SK-N-SH (cell line): Measurements from ENCODE around the gene UGDH. TPM values are rescaled to one million over a fixed set of nuclear protein-coding genes. Genes with fewer than 3 reads are reported as not detected.

ENCODE experiments used
- CTCF ChIA-PET: fragments of 300-600, 350-600 bp; formaldehyde crosslinking; extraction: SDS; loops from one replicate; lab custom pipeline; 2021; lab: Yijun Ruan, JAX
- POLR2A ChIA-PET: fragments of 350-600 bp; sonication (Branson Sonifier 250); formaldehyde crosslinking; extraction: SDS; loops from one replicate; lab custom pipeline; 2020; ENCODE audit warnings: antibody characterized with exemption, inconsistent platforms; lab: Yijun Ruan, JAX
- DNase-seq: peaks from one replicate; pipeline ENCODE4 v3.0.0; 2012
- H2AFZ ChIP-seq: fragments of 200-600 bp; sonication (generic); 2 replicates; pipeline ENCODE4 v1.8.1; 2016; ENCODE audit warnings: antibody characterized with exemption, mild to moderate bottlenecking, low read depth
- H3F3A ChIP-seq: fragments of 200-600 bp; sonication (generic); replicated peaks from 2 replicates; pipeline ENCODE3; 2016; ENCODE audit warnings: antibody characterized with exemption, mild to moderate bottlenecking; ENCODE audit not compliant: insufficient read depth
- H3K27ac ChIP-seq, 2 experiments: fragments of 200-500 bp in 1 of 2; fragments of 200-600 bp in 1 of 2; sonication (Bioruptor generic) in 1 of 2; sonication (generic), shearing (Covaris generic) in 1 of 2; 2 replicates each; pipeline versions ENCODE4 v1.5.1 to v1.6.1; 2014 to 2016; ENCODE audit warnings: low read depth in 2 of 2, inconsistent platforms in 1 of 2, low read length in 1 of 2, mild to moderate bottlenecking in 1 of 2, mixed read lengths in 1 of 2
- H3K27me3 ChIP-seq: fragments of 200-600 bp; sonication (generic), shearing (Covaris generic); 2 replicates; pipeline ENCODE4 v1.6.1; 2016; ENCODE audit warnings: mixed run types; ENCODE audit not compliant: insufficient read depth
- H3K36me3 ChIP-seq, 2 experiments: fragments of 200-500 bp in 1 of 2; fragments of 200-600 bp in 1 of 2; sonication (Bioruptor generic) in 1 of 2; sonication (generic) in 1 of 2; replicated peaks in 1 of 2; 2 replicates each; pipeline versions ENCODE3 to v1.5.1; 2014 to 2016; ENCODE audit warnings: low read length in 1 of 2, mild to moderate bottlenecking in 1 of 2; ENCODE audit not compliant: insufficient read depth in 2 of 2, control insufficient read depth in 1 of 2
- H3K4me1 ChIP-seq, 2 experiments: fragments of 200-500 bp in 1 of 2; fragments of 200-600 bp in 1 of 2; sonication (Bioruptor generic) in 1 of 2; sonication (generic), shearing (Covaris generic) in 1 of 2; 2 replicates each; pipeline versions ENCODE4 v1.5.1 to v1.6.1; 2014 to 2016; ENCODE audit warnings: low read depth in 1 of 2, low read length in 1 of 2, mixed run types in 1 of 2; ENCODE audit not compliant: insufficient read depth in 2 of 2, control insufficient read depth in 1 of 2
- H3K4me2 ChIP-seq: fragments of 200-600 bp; sonication (generic), shearing (Covaris generic); 2 replicates; pipeline ENCODE4 v1.6.1; 2017; ENCODE audit warnings: mixed run types
- H3K4me3 ChIP-seq, 2 experiments: fragments of 200-500 bp in 1 of 2; fragments of 200-600 bp in 1 of 2; sonication (Bioruptor generic) in 1 of 2; sonication (generic), shearing (Covaris generic) in 1 of 2; 2 replicates each; pipeline versions ENCODE4 v1.5.1 to v1.8.1; 2014 to 2016; ENCODE audit warnings: low read depth in 2 of 2, inconsistent platforms in 1 of 2, low read length in 1 of 2, mild to moderate bottlenecking in 1 of 2, mixed read lengths in 1 of 2, moderate library complexity in 1 of 2
- H3K79me2 ChIP-seq: fragments of 200-600 bp; sonication (generic); 2 replicates; pipeline ENCODE4 v1.8.1; 2017; ENCODE audit warnings: mild to moderate bottlenecking; ENCODE audit not compliant: insufficient read depth
- H3K9ac ChIP-seq: fragments of 200-600 bp; sonication (generic); 2 replicates; pipeline ENCODE4 v1.6.1; 2017; ENCODE audit warnings: mixed run types
- H3K9me2 ChIP-seq: fragments of 200-600 bp; sonication (generic); 2 replicates; pipeline ENCODE4 v1.6.1; 2017; ENCODE audit warnings: mixed run types
- H3K9me3 ChIP-seq: fragments of 200-600 bp; sonication (generic); 2 replicates; pipeline ENCODE4 v1.6.1; 2017; ENCODE audit warnings: mixed run types, mild to moderate bottlenecking, moderate library complexity
- H4K20me1 ChIP-seq: fragments of 200-600 bp; sonication (generic); 2 replicates; pipeline ENCODE4 v1.6.1; 2017; ENCODE audit warnings: mild to moderate bottlenecking, mixed run types; ENCODE audit not compliant: insufficient read depth
- CHD2 ChIP-seq: fragments of 150-350 bp; IDR thresholded peaks from 2 replicates; pipeline ENCODE4 v1.6.1; 2018; ENCODE audit warnings: low read length; ENCODE audit not compliant: partially characterized antibody
- CTCF ChIP-seq: fragments of 200-600 bp; sonication (generic); IDR thresholded peaks from 2 replicates; pipeline ENCODE4 v1.6.1; 2017; ENCODE audit warnings: antibody characterized with exemption, mild to moderate bottlenecking, moderate library complexity
- ELF1 ChIP-seq: IDR thresholded peaks from 2 replicates; pipeline ENCODE4 v1.4.0; 2012
- EZH2phosphoT487 ChIP-seq: fragments of 200-600 bp; sonication (generic); IDR thresholded peaks from 2 replicates; pipeline ENCODE4 v1.6.1; 2017; ENCODE audit warnings: low read depth, mixed run types, mild to moderate bottlenecking, antibody characterized with exemption, moderate library complexity, borderline replicate concordance
- FOSL2 ChIP-seq: IDR thresholded peaks from 2 replicates; pipeline ENCODE4 v1.4.0; 2012; ENCODE audit warnings: low read depth, mild to moderate bottlenecking, moderate library complexity, borderline replicate concordance
- FOXJ3 ChIP-seq: sonication (generic); formaldehyde crosslinking; IDR thresholded peaks from 2 replicates; pipeline ENCODE4 v1.5.1; 2020; ENCODE audit warnings: mild to moderate bottlenecking, missing genetic modification reagents
- FOXM1 ChIP-seq: IDR thresholded peaks from 2 replicates; pipeline ENCODE4 v1.4.0; 2012; ENCODE audit warnings: low read depth, mild to moderate bottlenecking
- IRF3 ChIP-seq: fragments of 150-350 bp; IDR thresholded peaks from 2 replicates; pipeline ENCODE4 v1.6.1; 2016; ENCODE audit warnings: mild to moderate bottlenecking, low read depth, low read length
- JUND ChIP-seq: IDR thresholded peaks from 2 replicates; pipeline ENCODE4 v1.4.0; 2012
- NFIC ChIP-seq: IDR thresholded peaks from 2 replicates; pipeline ENCODE4 v1.4.0; 2012; ENCODE audit warnings: borderline replicate concordance
- PBX3 ChIP-seq: IDR thresholded peaks from 2 replicates; pipeline ENCODE4; 2012
- POLR2AphosphoS5 ChIP-seq: IDR thresholded peaks from 2 replicates; pipeline ENCODE4 v1.6.1; 2012; ENCODE audit warnings: low read depth, low read length
- RAD21 ChIP-seq: IDR thresholded peaks from 2 replicates; pipeline ENCODE4 v1.6.1; 2012; ENCODE audit warnings: mild to moderate bottlenecking, low read length
- RCOR1 ChIP-seq: fragments of 150-350 bp; IDR thresholded peaks from 2 replicates; pipeline ENCODE4 v1.6.1; 2017; ENCODE audit warnings: antibody characterized with exemption, low read length
- RXRA ChIP-seq: IDR thresholded peaks from 2 replicates; pipeline ENCODE4 v1.4.0; 2012; ENCODE audit warnings: low read depth, mild to moderate bottlenecking, borderline replicate concordance
- SIN3A ChIP-seq: IDR thresholded peaks from 2 replicates; pipeline ENCODE4 v1.6.1; 2012; ENCODE audit warnings: low read depth, mild to moderate bottlenecking, low read length, moderate library complexity, borderline replicate concordance
- SMC3 ChIP-seq: IDR thresholded peaks from 2 replicates; pipeline ENCODE4 v1.6.1; 2012; ENCODE audit warnings: low read depth, low read length, improper control_type of control experiment
- TAF1 ChIP-seq: IDR thresholded peaks from 2 replicates; pipeline ENCODE4 v1.6.1; 2012; ENCODE audit warnings: low read depth, mild to moderate bottlenecking, low read length, moderate library complexity, borderline replicate concordance
- TCF12 ChIP-seq: IDR thresholded peaks from 2 replicates; pipeline ENCODE4 v1.4.0; 2012
- TEAD4 ChIP-seq: IDR thresholded peaks from 2 replicates; pipeline ENCODE4 v1.4.0; 2012; ENCODE audit warnings: mild to moderate bottlenecking, borderline replicate concordance; ENCODE audit not compliant: insufficient read depth
- USF1 ChIP-seq: IDR thresholded peaks from 2 replicates; pipeline ENCODE4 v1.4.0; 2012; ENCODE audit warnings: low read depth, borderline replicate concordance
- YY1 ChIP-seq: IDR thresholded peaks from 2 replicates; pipeline ENCODE4 v1.4.0; 2012; ENCODE audit warnings: low read depth, mild to moderate bottlenecking
- WGBS: methylation state at CpG from one replicate; pipeline ENCODE4 v1.1.6; 2017; ENCODE audit warnings: low lambda C conversion rate; 5-methylcytosine and 5-hydroxymethylcytosine counted together
- polyA plus RNA-seq, 3 experiments: library from polyadenylated mRNA; depleted of rRNA; stranded (reverse); fragments of >200 nt; gene quantifications; 2 replicates each; pipeline ENCODE4 v1.2.3, GENCODE V29; 2012

The UGDH gene
- polyA plus RNA-seq, 1 of the 3 experiments (the other 2 are of a cell fraction): 41.6 TPM

GRCh38 chr4:39559626-39560025 lies 32.4 kb upstream of the UGDH start (continued):
- TF ChIP-seq USF1: no peak
- no peak for TF ChIP-seq FOXJ3
- no peak for TF ChIP-seq FOSL2
- no peak for TF ChIP-seq POLR2AphosphoS5

- POLR2A ChIA-PET: no interaction called here
- 0 out of 2 replicates have a peak, but pooled peaks cover 4% of the 10 kb centered on the region for H3K79me2 ChIP-seq
- no peaks in the 10 kb centered on the region for H4K20me1 ChIP-seq
- CTCF ChIA-PET: no interaction called here
- no peak overlapping the region for H3K27ac ChIP-seq
- no peak for TF ChIP-seq CTCF
- TF ChIP-seq YY1: no peak
- no peak for TF ChIP-seq ELF1
- TF ChIP-seq TAF1: no peak
- TF ChIP-seq RCOR1: no peak
- TF ChIP-seq EZH2phosphoT487: no peak
- no peak for TF ChIP-seq RXRA
- no peak for TF ChIP-seq RAD21
- TF ChIP-seq CHD2: no peak
- no peak for TF ChIP-seq JUND
- TF ChIP-seq PBX3: no peak
- TF ChIP-seq NFIC: no peak
- TF ChIP-seq SIN3A: no peak
- no peak for TF ChIP-seq TCF12
- no peak for TF ChIP-seq FOXJ3
- no peak for TF ChIP-seq IRF3
- no peak for TF ChIP-seq SMC3
- no peak for TF ChIP-seq USF1
- TF ChIP-seq TEAD4: no peak
- no peak for TF ChIP-seq FOXM1
- TF ChIP-seq, all 33 proteins: peak for 0
- Histone ChIP-seq H3F3A (no peaks in the 10 kb centered on the region), H3K27me3 (no peaks in the 10 kb centered on the region), H2AFZ (no peak overlapping the region), H3K9me3 (no peaks in the 10 kb centered on the region), H3K36me3 (peaks cover 0 to 11% of the 10 kb centered on the region in 2 experiments), H3K4me3 (no peak overlapping the region), H3K4me2 (no peak overlapping the region), H3K9ac (no peak overlapping the region), H3K9me2 (no peaks in the 10 kb centered on the region), H3K4me1 (no peaks in the 10 kb centered on the region)
- 97% methylated on average over 3 of the region's 3 CpGs for WGBS
- no peak for DNase-seq
Observed at GRCh38 chr4:39555472-39555871, 28.2 kb upstream of the UGDH start.
